ENCODE data around the gene GPR158.

GPR158 gene

DNA sequence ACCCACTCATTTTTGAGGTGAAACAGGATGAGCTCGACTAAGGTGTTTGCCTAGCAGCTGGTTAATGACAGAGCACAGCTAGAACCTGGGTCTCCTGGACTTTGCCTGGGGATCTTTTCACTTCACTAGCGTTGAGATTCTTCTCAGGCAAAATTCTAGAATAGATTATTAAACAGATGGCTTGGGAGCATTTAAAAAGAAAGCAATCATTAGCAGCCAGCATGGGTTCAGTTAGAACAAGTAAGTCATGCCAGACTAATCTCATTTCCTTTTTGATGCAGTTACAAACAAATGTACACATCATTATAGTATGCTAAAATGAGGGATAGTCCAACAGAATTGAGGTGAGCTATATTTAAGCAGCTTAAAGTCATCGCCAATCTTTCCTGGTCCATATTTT, 467.9 kb downstream of the GPR158 start:
- Histone ChIP-seq H3K27ac (replicated peaks) (no peak overlapping the region), H3K4me3 (replicated peaks; ENCODE audit: insufficient read depth, low read length) (no peak overlapping the region), H3K27me3 (ENCODE audit: insufficient read depth, poor library complexity, severe bottlenecking) (no peaks in the 10 kb centered on the region)
- no peak for DNase-seq (ENCODE audit: low read depth in 1 of 2, low spot score in 1 of 2)
- TF ChIP-seq SPI1 (IDR thresholded peaks at IDR 0.05; ENCODE audit: borderline replicate concordance, low read depth) (no peak), POLR2AphosphoS5 (IDR thresholded peaks at IDR 0.05; ENCODE audit: low read depth) (no peak), GABPA (IDR thresholded peaks at IDR 0.05; ENCODE audit: low read depth) (no peak)
- TF ChIP-seq, protein P1, sequence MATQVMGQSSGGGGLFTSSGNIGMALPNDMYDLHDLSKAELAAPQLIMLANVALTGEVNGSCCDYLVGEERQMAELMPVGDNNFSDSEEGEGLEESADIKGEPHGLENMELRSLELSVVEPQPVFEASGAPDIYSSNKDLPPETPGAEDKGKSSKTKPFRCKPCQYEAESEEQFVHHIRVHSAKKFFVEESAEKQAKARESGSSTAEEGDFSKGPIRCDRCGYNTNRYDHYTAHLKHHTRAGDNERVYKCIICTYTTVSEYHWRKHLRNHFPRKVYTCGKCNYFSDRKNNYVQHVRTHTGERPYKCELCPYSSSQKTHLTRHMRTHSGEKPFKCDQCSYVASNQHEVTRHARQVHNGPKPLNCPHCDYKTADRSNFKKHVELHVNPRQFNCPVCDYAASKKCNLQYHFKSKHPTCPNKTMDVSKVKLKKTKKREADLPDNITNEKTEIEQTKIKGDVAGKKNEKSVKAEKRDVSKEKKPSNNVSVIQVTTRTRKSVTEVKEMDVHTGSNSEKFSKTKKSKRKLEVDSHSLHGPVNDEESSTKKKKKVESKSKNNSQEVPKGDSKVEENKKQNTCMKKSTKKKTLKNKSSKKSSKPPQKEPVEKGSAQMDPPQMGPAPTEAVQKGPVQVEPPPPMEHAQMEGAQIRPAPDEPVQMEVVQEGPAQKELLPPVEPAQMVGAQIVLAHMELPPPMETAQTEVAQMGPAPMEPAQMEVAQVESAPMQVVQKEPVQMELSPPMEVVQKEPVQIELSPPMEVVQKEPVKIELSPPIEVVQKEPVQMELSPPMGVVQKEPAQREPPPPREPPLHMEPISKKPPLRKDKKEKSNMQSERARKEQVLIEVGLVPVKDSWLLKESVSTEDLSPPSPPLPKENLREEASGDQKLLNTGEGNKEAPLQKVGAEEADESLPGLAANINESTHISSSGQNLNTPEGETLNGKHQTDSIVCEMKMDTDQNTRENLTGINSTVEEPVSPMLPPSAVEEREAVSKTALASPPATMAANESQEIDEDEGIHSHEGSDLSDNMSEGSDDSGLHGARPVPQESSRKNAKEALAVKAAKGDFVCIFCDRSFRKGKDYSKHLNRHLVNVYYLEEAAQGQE (IDR thresholded peaks at IDR 0.05; ENCODE audit: insufficient replicate concordance, low read depth), result no peak
- TF ChIP-seq, protein P2, sequence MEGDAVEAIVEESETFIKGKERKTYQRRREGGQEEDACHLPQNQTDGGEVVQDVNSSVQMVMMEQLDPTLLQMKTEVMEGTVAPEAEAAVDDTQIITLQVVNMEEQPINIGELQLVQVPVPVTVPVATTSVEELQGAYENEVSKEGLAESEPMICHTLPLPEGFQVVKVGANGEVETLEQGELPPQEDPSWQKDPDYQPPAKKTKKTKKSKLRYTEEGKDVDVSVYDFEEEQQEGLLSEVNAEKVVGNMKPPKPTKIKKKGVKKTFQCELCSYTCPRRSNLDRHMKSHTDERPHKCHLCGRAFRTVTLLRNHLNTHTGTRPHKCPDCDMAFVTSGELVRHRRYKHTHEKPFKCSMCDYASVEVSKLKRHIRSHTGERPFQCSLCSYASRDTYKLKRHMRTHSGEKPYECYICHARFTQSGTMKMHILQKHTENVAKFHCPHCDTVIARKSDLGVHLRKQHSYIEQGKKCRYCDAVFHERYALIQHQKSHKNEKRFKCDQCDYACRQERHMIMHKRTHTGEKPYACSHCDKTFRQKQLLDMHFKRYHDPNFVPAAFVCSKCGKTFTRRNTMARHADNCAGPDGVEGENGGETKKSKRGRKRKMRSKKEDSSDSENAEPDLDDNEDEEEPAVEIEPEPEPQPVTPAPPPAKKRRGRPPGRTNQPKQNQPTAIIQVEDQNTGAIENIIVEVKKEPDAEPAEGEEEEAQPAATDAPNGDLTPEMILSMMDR (IDR thresholded peaks at IDR 0.05; ENCODE audit: insufficient read depth, low read length), result no peak

- DNase-seq (ENCODE audit: low read depth in 1 of 2, low spot score in 1 of 2), result no peak
- H3K4me3 ChIP-seq (replicated peaks; ENCODE audit: insufficient read depth, low read length), result no peak overlapping the region
- TF ChIP-seq, protein P1 (IDR thresholded peaks at IDR 0.05; ENCODE audit: insufficient replicate concordance, low read depth), result no peak
- TF ChIP-seq, protein P2 (IDR thresholded peaks at IDR 0.05; ENCODE audit: insufficient read depth, low read length), result no peak
- no peak for TF ChIP-seq GABPA (IDR thresholded peaks at IDR 0.05; ENCODE audit: low read depth)
- TF ChIP-seq POLR2AphosphoS5 (IDR thresholded peaks at IDR 0.05; ENCODE audit: low read depth), result no peak
- TF ChIP-seq SPI1 (IDR thresholded peaks at IDR 0.05; ENCODE audit: borderline replicate concordance, low read depth), result no peak
- no peaks in the 10 kb centered on the region for H3K27me3 ChIP-seq (ENCODE audit: insufficient read depth, poor library complexity, severe bottlenecking)
- H3K27ac ChIP-seq (replicated peaks), result no peak overlapping the region
These were observed 471.6 kb downstream of the GPR158 start for GRCh38 chr10:25646371-25646770.

- TF ChIP-seq SPI1 (IDR thresholded peaks at IDR 0.05; ENCODE audit: borderline replicate concordance, low read depth), result no peak
- TF ChIP-seq, protein P1 (IDR thresholded peaks at IDR 0.05; ENCODE audit: insufficient replicate concordance, low read depth), result no peak
- TF ChIP-seq, protein P2 (IDR thresholded peaks at IDR 0.05; ENCODE audit: insufficient read depth, low read length), result no peak
- no peak for TF ChIP-seq GABPA (IDR thresholded peaks at IDR 0.05; ENCODE audit: low read depth)
- TF ChIP-seq POLR2AphosphoS5 (IDR thresholded peaks at IDR 0.05; ENCODE audit: low read depth), result no peak
- no peak overlapping the region for H3K4me3 ChIP-seq (replicated peaks; ENCODE audit: insufficient read depth, low read length)
- H3K27ac ChIP-seq (replicated peaks), result no peak overlapping the region
- DNase-seq (ENCODE audit: low read depth in 1 of 2, low spot score in 1 of 2), result no peak
- no peaks in the 10 kb centered on the region for H3K27me3 ChIP-seq (ENCODE audit: insufficient read depth, poor library complexity, severe bottlenecking)
These were observed 476.7 kb downstream of the GPR158 start for GRCh38 chr10:25651534-25651933.

Data from HL-60 (cell line).